ENCODE measurements around the gene SHBG.

GRCh38 chr17:7650509-7651096 lies 20.7 kb downstream of the SHBG start, which contains the start of gene ATP1B2:
- TF ChIP-seq YY1 (IDR thresholded peaks at IDR 0.05; ENCODE audit: insufficient read depth, insufficient read length) = no peak
- no peak for TF ChIP-seq ZNF274 (IDR thresholded peaks at IDR 0.05; ENCODE audit: low read depth, low read length)
